Renal pelvis (tissue), 4 donors: ENCODE data around the gene PLA2G4E. TPM values are rescaled to one million over a fixed set of nuclear protein-coding genes. Genes with fewer than 3 reads are reported as not detected.

Experiments used
- DNase-seq: peaks from one replicate; pipeline ENCODE4 v3.0.0-alpha.2; 2013
- polyA plus RNA-seq, 3 donors: library from polyadenylated mRNA; unstranded; fragments of 120-200 nt; gene quantifications; one replicate each; pipeline ENCODE4 v1.2.1, GENCODE V29; 2013; ENCODE audit not compliant: insufficient read length in 3 of 3

The PLA2G4E gene
- polyA plus RNA-seq, 3 donors: 0.04 TPM; not detected in 2

DNA sequence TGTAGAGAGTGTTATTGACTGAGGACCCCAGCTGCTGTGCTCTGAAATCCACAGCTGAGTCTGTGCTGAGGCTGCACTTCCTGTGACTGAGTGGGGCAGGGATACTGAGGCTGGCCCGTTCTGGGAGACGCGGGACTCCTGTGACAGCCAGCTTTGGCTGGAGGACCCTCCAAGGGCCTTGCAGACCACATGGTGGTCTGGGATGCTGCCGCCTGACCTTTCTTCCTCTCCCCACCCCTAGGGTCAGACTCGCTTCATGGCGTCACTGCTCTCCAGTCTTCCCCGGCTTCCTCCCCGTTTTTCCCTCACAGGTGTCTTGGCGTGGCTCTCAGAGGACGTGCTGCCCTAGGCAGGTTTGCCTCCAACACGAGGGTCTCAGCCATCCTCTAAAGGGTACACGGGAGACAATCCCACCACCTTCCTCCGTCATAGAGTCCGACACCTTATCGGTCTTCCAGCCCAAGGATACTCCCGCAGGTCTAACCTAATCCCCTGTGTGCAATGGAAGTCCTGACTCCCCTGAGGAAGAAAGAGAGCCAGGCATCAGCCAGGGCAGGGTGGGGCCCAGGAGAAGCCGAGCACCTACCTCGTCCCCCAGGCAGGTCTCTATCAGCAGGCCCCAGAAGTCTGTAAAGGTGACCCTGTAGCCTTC lies 28.6 kb downstream of the PLA2G4E start:
- no peak for DNase-seq

DNA sequence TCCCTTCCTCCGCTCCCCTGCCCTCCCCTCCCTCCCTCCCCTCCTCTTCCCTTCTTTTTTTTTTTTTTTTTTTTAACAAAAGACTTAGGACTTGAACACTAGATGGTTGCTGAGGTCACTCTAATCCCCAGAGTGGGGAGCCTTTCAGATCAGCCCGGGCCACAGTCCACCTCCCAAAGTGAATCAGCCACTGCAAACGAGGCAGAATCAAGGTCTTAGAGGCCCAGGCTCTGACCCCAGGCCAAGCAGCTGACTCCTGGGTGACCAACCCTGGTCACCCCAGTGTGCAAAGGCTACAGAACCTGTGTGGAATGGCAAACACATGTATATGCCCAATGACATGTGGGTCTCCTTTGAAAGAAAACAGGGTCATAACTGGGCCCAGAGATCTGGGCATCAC lies 30.2 kb downstream of the PLA2G4E start:
- DNase-seq: no peak

DNA sequence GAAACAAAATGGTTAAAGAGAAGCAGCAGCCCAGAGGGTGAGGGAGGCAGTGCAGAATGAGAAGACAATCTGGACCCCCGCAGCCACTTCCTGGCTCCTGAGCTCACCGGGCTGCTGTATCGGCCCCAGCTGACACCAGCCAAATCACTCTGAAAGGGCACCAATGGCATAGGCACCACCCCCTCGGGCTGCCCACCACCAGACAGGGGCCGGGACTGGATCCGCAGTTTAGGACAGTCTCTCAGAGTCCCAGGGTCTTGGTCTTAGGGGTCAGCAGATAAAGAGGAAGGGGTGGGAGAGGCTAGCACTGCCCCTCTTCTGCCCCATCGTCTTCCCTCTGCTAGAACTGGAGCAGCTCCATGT lies 30.6 kb downstream of the PLA2G4E start:
- no peak for DNase-seq

DNA sequence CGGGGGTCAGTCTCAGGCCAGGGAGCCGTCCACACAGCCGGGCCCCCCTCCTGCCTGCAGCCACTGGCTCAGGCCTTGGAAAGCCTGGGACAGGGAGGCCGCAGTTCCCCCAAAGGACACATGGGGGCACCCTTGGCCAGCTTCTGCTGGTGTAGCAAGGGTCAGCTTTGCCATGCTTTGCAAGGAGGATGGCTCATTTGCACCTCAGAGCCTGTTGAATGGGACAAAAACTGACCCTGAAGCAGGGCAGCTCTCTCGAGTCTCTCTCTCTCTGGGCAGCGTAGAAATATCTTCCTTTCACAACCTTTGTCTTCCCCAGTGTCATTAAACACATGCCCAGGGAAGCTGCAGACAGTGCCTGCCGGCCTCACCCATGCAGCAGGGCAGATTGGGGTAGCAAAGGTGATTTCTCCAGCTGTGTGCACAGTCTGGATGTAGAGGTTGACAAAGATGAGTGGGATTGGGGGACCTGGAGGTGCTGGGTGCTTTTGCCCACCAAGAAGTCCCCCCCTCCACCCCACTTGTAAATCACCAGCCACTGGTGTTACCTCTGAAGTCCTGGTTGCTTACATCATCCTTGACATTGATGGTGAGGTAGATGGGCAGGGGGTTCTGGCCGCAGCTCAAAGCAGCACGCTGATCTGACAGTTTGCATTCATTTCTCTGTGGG lies 31.1 kb downstream of the PLA2G4E start:
- DNase-seq: peak; percentile 64

DNA sequence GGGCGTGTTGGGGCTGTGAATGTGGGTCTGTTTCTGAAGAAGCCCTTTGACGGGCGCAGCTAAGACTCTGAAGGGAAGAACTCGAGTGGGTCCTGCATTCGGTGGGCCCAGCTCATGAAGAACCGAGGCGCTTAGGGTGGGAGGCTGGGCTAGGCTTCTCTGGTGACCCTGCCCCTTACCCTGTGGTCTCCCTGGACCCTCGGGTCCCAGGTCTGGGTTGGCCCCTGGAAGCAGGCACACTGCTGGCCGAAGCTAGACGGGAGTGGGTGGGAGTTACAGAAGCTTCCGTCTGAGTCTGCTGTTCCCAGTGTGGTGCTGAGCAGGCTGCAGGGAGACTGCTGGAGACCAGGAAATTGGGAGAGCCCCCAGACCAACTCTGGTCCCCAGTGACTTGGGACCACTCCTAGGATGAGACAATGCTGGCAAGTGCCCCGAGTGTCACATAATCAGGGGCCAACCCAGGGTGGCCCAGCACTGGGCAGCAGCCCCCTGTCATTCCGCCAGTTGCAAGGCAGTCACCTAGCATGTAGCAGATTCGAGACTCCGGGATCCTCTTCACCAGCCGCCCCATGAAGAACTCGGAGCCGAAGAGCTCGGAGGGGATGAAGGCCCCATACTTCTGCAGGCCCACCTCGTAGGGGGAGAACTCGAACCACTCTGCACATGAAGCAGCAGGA lies 31.8 kb downstream of the PLA2G4E start:
- DNase-seq: no peak

DNA sequence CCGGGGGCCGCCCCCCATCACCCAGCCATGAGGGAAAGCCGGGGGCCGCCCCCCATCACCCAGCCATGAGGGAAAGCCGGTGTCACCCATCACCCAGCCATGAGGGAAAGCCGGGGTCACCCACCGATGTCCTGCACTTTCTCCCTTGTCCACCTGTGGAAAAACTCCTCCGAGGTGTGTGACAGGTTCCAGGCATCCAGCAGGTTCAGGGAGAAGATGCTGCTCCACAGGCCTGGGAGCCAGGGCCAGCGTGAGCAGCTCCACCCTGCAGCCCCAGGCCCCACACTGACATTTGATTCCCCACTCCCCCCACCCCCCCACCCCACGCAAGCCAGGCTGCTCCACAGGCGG lies 32.9 kb downstream of the PLA2G4E start:
- DNase-seq: no peak

DNA sequence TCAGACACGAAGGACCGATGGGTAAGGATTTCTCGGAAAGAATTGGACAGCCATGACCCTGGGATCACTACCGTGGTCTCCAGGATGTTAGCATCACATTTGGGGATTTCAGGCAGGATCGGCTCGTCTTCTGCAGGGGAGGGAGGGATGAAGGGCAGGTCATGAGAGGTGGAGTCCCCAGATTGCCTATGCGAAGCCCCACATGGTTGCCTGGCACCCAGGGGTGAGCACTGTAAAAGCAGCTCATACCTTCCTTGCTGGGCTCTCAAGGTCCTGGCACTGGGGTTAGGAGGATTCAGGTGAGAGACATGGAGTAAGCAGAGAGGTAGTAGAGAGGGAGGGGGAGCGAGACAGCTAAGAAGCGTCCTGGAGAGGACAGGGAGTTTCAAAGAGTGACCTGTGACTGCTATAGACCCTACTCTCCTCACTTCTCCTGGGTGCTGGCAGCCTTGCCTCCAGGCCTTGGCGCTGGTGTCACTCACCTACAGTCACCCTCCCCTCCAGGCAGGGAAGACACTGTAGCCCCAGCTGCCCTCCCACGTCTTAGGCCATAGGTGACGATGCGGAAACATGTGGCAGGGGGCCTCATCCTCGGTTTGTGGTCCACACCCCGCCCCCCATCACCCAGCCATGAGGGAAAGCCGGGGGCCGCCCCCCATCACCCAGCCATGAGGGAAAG lies 33.5 kb downstream of the PLA2G4E start:
- DNase-seq: no peak

DNA sequence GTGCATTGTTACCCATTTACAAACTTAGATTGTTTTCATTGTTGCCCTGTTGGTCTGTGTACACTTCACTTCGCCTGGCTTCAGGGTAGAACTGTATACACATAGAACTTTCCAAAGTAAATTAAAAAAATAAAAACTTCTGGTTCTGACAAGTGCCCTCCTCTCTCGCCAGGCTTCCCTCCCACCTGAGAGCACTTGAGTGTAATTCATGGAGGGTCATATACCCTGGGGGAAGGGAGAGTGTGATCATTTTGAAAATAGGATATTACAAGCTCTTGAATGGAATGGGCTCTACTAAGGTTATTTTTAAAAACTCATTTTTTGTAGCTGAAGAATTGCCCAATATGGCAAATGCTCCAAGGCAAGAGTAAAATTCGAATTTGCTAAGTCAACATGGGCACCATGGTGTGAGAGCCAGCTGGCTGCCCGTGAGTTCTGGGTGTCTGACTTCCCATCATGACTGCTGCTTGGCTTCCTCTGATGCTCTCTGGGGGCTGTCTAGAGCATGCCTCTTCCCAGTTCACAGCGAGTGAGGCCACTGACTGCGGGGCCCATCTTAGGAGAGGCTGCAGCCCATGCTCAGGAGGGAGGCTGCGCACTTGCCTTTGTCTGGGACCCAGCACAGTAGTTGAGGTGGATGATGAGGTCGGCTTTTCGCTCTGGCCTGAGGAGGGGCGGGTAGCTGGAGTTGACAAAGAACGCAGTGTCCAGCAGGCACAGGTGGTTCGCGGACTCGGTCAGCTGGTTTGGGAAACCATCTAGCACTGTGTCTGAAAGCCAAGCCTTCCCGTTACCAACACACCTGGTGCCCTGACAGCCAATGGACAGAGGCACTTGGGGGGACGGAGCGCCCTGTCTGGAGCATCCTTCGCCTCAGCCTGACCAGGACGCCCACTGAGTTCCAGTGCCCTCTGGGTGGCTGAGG lies 35.3 kb downstream of the PLA2G4E start:
- DNase-seq: no peak

DNA sequence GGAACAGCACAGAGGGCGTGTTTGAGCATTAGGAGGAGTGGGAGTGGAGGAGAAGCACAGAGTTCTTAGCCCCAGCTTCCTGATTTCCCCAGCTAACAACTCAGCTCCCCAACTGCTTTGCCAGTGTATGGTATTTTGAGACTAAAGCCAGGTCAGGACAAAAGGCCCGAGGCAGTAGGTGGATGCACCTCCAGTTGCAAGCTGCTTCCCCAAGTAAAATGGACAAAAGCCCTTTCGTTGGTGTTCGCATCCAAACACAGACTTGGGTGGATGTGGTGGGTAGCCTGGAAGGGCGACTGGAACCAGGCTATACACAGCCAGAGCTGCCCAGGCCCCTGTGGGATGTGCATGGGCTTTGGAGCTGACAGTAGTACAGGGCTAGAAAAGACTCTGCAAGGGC lies 36.2 kb downstream of the PLA2G4E start:
- DNase-seq: no peak

DNA sequence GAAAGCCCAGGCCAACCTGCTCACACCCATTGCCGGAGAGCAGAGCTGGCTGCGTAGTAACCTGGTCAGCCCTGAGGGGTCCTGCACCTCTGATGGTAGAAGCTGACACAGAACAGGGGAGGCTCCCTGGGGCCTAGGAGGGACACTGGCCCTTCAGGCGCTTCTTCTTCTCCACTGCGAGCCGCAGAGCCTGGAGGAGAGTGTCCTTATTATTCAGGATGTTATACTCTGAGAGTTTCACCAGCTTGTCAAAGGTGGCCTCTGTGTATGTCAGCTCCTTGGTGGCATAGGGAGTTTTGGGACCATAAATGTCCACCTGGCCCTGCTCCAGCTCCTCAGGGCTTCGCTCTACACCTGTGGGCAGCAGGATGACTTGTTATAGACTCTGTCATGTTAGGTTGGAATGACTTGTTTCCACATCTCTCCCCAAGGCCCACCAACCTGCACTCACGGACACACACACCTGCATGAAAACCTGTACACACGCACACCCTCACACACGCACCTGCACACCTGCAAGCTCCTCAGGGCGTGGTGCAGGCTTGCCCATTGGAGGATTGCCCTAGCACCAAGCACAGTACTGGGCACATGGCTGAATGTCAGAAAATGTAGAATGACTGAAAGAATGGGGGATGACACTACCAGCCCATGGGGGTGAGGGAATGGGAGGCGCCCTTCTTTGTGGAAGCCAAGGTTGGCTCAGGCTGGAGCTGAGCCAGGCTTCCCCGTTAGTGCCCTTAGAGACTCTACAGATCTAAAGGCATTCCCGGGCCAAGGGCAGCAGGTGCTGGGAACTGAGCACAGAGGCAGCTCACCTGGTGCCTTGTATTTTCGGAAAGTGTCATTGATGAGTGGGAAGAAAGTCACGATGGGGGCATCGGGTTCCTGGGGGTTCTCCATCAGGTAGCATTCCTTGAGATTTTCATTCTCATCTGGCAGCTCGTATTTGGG lies 36.9 kb downstream of the PLA2G4E start:
- no peak for DNase-seq

DNA sequence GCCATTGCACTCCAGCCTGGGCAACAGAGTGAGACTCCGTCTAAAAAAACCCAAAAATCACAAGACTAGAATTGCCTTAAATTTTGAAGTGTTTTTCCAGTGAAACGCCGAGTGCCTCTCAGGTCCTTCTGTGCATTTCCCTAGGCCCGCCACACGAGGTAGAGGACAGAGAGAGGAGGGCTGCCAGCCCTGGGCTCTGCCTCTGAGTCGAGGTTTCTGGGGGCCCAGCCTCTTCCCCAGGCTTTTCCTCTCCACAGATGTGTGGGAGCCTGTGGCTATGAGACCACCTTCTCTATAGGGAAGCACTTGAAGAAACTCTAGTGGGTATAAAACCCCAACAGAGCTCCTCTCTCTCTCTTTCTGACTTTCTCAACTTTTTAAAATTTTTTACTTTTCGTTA lies 37.6 kb downstream of the PLA2G4E start:
- DNase-seq: no peak

DNA sequence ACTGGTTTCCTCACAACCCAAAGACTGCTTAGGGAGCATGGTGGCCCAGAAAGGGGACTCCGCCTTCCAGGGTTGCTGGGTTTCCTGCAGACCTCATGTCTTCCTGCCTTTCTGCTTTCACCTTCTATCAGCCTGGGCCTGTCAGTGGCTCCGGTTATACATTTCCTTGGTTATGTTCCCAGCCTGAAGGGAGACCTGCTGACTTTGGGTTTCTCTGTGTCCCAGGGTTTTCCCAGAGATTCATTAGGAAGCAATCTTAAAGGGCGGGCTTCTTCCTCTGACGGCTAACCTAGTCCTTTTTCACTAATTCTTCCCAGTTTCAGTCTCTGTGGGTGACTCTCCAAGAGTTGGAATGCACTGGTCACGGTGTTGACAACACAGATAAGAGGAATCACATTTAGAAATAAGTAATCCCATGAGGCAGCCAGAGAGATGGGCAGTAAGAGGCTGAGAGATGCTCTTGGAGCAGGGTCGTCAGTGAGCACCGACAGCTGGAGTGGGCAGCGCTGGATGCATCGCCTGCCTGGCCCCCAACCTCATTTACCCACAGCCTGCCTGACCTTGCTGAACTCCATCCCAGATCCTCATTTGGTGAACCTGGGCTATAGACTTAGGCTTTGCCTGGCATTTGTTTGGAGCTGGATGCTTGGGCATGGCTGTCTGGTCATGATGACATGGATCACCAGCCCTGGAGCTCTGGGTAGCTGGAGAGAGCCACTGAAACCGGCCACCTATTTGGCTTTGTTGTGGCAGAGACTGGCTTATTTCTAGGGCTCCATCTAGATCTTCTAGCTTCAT lies 38.5 kb downstream of the PLA2G4E start:
- DNase-seq: no peak

DNA sequence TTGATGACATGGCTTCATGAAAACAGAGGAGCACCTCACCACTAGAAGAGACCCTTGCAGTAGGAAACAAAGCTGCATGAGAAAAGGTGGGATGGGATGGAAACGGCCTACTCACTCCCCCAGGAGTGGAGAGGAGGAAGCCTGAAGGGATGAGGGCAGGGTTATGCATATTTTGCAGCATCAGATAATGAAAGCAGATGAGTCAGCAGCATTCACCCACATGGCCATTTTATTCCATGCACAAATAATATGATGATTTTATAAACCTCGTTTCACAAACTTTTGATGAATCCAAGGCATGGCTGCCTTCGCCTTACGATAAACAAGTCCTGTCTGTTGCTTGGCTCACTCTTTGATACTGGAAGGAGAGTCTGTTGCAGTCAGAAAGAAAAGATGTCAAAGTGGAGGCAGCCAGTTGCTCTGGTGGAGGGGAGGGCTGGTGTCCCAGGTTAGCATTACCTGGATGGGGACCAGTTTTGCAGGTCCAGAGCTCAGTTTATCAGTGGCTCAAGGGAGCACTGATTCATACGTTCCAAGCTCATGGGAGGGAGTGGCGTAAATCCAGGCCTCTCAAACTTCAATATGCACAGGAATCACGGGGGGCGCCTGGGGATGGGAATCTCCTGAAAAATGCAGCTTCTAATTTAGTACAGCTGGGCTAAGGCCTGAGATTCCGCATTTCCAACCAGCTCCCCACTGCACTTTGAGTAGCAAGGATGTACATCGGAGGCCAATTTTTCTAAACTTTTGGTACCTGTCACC lies 39.3 kb downstream of the PLA2G4E start:
- no peak for DNase-seq

DNA sequence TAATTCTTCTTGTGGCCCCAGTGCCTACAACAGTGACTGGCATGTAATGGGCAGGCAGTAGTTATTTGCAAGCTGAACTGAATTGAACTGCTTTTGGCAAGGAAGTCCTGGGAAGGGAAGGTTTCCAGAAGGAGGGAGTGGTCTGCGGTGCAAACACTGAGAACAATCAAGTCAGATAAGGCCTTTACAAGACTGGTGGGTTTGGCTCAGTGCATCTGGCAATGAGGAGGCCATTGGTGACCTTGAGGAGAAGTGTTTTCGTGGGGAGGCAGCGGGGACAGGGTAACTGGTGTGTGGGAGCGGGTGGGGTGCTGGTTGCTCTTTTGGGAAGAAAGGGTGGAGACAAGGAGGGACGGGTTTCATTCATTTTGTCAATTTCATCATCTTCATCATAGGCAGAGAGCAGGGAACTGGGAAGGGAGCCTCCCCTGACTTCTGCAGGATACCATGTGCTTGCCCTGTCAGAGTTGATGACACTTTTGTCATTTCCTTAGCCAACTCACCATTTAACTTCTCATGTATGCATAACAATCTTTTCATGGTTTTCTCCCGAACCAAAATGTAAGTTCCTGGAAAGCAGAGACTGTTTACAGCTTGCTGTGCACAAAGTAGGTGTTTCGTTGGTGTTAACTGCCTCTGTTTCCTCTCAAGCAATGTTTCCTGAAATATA lies 40.1 kb downstream of the PLA2G4E start:
- DNase-seq: no peak

DNA sequence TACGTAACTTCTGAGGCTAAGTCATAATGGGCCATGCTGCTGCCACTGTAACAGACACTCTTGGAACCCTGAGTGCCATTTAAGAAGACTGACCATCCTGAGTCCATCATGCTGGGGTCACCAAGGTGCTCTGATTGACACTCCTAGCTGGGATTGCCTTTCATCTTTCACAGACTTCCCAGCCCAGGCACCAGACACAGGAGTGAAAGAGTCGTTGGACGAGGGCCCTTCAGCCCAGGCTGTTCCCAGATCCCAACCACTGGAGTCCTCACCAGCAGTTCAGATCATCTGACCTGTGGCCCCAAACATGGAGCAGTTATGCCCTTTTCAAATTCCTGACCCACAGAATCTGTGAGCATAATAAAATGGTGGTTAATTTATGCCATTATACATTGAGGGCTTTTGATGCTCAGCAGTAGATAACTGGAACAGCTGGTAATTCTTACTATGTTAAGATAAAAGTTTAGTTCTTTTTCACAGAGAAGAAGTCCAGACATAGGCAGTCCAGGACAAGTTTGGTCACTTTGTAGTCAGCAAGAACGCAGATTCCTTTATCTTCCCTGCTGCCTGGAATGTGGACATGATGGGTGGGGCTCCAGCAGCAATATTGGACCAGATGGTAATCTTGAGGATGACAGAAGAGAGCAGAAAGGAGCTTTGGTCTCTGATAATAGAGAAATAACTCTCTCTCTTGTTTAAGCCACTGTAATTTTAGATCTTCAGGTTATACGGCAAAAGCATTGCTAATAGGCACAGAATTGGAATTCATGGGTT lies 41.2 kb downstream of the PLA2G4E start:
- DNase-seq: no peak

DNA sequence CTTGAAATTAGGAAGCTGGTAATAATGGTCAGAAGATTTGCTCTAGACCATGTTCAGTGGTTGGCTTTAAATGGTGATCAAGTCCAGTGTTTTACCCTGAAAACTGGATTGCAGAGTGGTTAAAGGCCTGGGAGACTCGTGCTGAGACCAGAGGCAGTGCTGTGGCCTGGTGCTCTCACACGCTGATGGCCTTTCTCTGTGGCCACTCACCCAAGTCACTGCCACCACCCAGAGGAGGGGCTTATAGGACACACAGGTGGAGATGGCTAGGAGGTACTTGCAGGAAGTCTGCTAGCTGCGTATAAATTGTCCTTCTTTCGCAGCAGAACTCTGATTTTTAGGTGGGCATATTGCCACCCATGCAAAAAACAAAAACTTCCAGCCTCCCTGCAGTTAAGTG lies 42.3 kb downstream of the PLA2G4E start:
- no peak for DNase-seq

DNA sequence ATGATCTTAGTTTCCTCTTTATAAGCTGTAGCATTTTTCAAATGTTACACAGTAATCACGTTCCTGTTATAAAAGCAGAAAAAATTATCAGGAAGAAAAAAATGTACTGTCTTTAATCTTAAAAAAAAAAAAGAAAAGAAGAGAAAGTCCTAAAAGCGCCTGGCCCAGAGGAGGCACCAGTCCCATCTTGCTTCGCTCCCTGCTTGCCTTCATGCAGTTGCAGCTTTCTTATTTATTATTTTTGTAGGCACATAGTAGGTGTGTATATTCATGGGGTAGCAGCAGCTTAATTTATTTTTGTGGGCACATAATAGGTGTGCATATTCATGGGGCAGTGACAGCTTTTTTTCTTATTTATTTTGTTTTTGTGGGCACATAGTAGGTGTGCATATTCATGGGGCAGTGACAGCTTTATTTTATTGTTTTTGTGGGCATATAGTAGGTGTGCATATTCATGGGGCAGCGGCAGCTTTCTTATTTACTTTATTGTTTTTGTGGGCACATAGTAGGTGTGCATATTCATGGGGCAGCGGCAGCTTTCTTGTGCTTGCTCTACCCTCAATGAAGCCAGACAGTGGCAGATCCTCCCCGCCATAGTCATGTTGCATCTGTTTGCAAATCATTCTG lies 43.0 kb downstream of the PLA2G4E start:
- no peak for DNase-seq
